Muscle layer of colon (tissue), 2 donors: ENCODE results near the gene TSPAN17.

Experiments used
- H3K27ac ChIP-seq: one replicate; pipeline ENCODE4 v1.7.0; 2013; ENCODE audit warnings: low read depth, mild to moderate bottlenecking, low read length, moderate library complexity
- H3K27me3 ChIP-seq, 2 donors: one replicate each; pipeline ENCODE4 v1.7.0; 2013; ENCODE audit warnings: low read length in 2 of 2, mild to moderate bottlenecking in 2 of 2; ENCODE audit not compliant: insufficient read depth in 2 of 2, control insufficient read depth in 1 of 2
- H3K36me3 ChIP-seq: one replicate; pipeline ENCODE4 v1.7.0; 2013; ENCODE audit warnings: mild to moderate bottlenecking, low read length; ENCODE audit not compliant: insufficient read depth
- H3K4me1 ChIP-seq: one replicate; pipeline ENCODE4 v1.7.0; 2013; ENCODE audit warnings: mild to moderate bottlenecking, low read length; ENCODE audit not compliant: insufficient read depth
- H3K4me3 ChIP-seq, 2 donors: one replicate each; pipeline ENCODE4 v1.7.0; 2013; ENCODE audit warnings: low read length in 2 of 2, low read depth in 1 of 2, mild to moderate bottlenecking in 1 of 2, moderate library complexity in 1 of 2
- H3K9ac ChIP-seq: one replicate; pipeline ENCODE4 v1.7.0; 2013; ENCODE audit warnings: low read length
- H3K9me3 ChIP-seq: one replicate; pipeline ENCODE4 v1.7.0; 2013; ENCODE audit warnings: mild to moderate bottlenecking, low read length
- donor health status: abdominal sarcoma.
- donor health status: Adenocarcinoma of cecum.

The TSPAN17 gene

DNA sequence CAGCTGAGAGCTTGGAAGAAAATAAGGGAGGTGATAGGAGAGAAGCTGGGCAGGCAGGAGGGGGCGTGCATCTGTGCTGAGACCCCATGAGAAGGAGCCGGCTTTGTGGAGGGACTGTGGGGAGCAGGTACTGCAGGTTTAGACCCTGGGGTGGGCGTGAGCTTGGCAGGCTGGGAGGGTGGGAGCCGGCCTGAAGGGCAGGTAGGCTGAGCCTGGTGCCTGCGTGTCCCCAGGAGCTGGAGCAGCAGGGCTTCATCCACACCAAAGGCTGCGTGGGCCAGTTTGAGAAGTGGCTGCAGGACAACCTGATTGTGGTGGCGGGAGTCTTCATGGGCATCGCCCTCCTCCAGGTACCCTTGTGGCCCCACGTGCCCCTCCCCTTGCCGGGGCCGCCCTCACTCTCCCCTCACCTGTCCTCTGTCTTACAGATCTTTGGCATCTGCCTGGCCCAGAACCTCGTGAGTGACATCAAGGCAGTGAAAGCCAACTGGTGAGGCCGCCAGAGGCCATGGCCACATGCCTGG lies 9.2 kb downstream of the TSPAN17 start:
- Histone ChIP-seq H3K27me3 (no peaks in the 10 kb centered on the region), H3K9ac (no peak overlapping the region), H3K9me3 (no peaks in the 10 kb centered on the region), H3K4me3 (no peak overlapping the region), H3K4me1 (peaks cover 10% of the 10 kb centered on the region), H3K36me3 (peaks cover 16% of the 10 kb centered on the region), H3K27ac (no peak overlapping the region)

DNA sequence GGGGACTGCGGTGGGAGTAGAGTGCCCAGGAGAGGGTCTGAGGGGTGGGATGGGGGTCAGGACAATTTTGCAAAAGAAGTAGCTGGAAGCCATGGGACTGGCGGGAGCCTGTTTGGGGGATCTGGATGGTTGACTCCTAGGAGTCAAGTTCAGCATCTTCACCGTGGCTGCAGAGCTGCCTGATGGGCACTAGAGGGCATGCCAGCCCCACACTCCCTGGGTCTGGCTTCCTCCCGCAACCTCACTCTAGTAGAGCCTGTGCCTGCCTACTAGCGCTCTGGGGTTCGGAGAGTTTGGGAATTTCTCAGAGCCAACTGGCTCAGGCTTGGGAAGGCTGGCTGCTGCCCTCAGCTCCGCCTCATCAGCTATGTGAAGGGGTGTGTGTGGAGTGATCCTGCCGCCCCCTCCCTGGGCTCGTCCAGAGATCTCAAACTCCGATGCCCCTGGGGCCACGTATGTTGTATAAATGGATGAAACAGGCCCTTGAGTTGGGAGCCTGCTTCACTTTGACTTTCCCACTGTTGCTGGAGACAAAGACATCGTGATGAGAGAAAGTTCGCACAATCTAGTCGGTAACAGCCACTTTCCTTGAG lies 10.8 kb downstream of the TSPAN17 start:
- peaks cover 10% of the 10 kb centered on the region for H3K36me3 ChIP-seq
- no peak overlapping the region for H3K4me3 ChIP-seq
- no peak overlapping the region for H3K9ac ChIP-seq
- H3K9me3 ChIP-seq: no peaks in the 10 kb centered on the region
- H3K27ac ChIP-seq: no peak overlapping the region
- peaks cover 0 to 5% of the 10 kb centered on the region in 2 donors for H3K27me3 ChIP-seq
- H3K4me1 ChIP-seq: peaks cover 10% of the 10 kb centered on the region

DNA sequence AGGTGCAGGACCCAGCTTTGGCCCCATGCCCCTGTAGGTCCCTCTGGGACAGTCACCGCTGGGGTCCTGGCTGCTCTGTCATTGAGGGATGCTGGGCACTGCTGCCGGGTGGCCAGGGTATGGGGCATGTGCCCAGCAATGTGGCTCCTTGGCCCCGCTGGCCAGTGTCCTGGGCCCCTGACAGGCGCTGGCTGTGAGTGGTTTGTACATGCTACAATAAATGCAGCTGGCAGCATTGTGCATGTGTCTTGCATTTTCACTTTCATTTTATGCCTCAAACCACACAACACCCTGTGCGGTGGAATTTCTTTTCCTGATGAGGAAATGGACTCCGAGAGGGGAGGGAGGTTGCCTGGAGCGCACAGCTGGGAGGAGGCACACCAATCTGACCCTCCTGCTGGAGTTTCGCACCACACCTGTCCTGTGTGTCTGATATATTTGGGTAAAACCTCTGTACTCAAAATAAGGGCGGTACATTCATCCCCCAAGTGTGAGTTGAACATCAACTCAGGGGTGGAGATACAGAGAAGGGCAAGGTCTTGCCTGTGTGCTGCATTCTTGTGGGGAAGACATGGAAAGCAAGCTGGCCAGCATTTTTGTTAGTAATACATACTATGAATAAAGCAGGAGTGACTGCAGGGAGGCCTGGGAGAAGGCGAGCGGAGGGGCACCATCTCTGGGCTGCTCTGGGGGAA lies 11.7 kb downstream of the TSPAN17 start:
- Histone ChIP-seq H3K27ac (no peak overlapping the region), H3K4me1 (peaks cover 10% of the 10 kb centered on the region), H3K4me3 (no peak overlapping the region), H3K36me3 (peaks cover 1% of the 10 kb centered on the region), H3K9me3 (no peaks in the 10 kb centered on the region), H3K27me3 (peaks cover under 1 to 5% of the 10 kb centered on the region in 2 donors), H3K9ac (no peak overlapping the region)

DNA sequence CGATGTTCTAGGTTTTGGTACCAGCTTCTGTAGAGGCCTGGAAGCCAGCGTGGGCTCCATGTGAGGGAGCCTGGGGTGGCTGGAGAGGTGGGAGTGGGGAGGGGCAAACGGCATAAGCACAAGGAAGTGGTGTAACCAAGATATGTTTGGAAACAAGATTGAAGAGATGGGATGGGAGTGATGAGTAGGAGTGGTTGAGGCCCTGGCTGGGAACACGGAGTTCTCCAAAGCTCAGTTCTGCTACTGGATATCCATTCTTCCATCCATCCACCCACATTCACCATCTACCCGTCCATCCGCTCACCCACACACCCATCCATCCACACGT lies 12.2 kb downstream of the TSPAN17 start:
- H3K27me3 ChIP-seq: peaks cover 5% of the 10 kb centered on the region in 2 donors
- peaks cover 10% of the 10 kb centered on the region for H3K4me1 ChIP-seq
- no peaks in the 10 kb centered on the region for H3K9me3 ChIP-seq
- H3K36me3 ChIP-seq: no peaks in the 10 kb centered on the region
- H3K9ac ChIP-seq: no peak overlapping the region
- H3K27ac ChIP-seq: no peak overlapping the region
- H3K4me3 ChIP-seq: no peak overlapping the region

DNA sequence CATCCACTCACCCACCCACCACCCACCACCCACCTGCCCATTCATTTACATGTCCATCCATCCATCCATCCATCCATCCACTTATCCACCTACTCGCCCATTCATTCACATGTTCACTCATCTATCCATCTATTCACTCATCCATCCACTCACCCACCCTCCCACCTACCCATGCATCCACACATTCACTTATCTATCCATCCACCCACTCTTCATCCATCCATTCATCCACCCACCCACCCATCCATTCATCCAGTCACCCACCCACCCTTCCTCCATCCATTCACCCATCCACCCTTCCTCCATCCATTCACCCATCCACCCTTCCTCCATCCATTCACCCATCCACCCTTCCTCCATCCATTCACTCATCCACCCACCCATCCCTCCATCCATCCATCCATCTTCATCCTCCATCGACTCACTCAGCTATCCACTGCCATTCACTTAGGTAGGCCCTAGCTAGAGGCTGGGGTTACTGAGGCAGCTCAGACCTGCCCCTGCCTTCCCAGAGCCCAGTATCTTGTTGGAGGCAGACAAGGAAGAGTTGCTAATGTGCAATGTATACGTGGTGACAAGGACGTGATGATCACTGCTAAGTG lies 12.7 kb downstream of the TSPAN17 start:
- no peak overlapping the region for H3K4me3 ChIP-seq
- H3K9ac ChIP-seq: no peak overlapping the region
- no peaks in the 10 kb centered on the region for H3K36me3 ChIP-seq
- no peaks in the 10 kb centered on the region for H3K9me3 ChIP-seq
- H3K4me1 ChIP-seq: peaks cover 10% of the 10 kb centered on the region
- no peak overlapping the region for H3K27ac ChIP-seq
- peaks cover 5 to 7% of the 10 kb centered on the region in 2 donors for H3K27me3 ChIP-seq

DNA sequence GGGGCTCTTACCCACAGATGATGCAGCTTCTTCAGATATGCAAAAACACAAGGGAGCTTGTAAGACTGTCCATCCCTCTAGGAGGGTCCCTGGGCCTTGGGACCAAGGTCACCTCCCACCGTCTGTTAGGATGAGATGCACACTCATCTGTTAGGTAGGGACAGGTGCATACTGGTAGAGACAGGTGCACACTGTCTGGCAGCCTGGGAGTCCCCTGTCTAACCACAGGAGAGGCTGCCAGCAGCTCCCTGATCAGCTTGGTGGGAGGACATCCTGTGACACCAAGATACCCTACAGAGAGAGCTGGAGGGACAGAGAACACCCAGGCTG lies 13.2 kb downstream of the TSPAN17 start:
- H3K9me3 ChIP-seq: no peaks in the 10 kb centered on the region
- no peak overlapping the region for H3K27ac ChIP-seq
- H3K36me3 ChIP-seq: no peaks in the 10 kb centered on the region
- peaks cover 10% of the 10 kb centered on the region for H3K4me1 ChIP-seq
- H3K27me3 ChIP-seq: peaks cover 5 to 12% of the 10 kb centered on the region in 2 donors
- H3K9ac ChIP-seq: no peak overlapping the region
- no peak overlapping the region for H3K4me3 ChIP-seq

DNA sequence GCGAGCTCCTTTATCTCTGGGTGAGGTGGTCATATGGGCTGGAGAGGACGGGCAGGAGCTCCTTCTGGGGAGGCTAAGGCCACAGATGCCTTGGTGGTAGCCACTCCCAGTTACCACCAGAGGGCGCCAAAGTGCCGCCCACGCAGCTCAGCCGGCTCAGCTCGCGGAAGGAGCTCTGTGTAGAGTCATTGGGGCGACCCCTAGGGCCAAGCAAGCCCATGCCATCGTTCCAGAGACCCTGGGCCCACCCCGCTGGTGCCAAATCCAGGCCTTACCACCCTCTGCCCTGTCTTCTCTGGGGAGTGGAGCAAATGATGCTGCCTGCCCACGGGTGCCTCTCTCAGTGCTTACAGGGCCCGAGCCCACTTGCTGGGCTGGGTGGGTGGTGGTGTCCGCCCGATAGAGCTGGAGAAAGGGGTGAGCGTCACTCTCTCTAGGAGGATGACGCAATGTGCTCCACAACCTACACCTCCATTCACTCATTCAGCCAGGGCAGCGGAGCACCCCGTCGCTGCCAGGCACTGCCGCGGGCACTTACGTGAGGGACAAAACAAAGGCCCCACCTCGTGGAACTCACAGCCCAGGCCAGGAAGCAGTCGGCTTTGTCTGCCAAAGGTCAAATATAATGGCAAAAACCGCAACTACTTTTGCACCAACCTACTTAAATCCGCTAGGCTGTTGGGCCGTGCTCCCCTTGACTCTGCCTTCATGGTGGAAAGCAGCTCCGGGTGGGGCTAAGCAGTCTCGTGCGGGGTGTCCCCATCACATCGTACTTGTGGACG lies 13.8 kb downstream of the TSPAN17 start:
- H3K9ac ChIP-seq: no peak overlapping the region

DNA sequence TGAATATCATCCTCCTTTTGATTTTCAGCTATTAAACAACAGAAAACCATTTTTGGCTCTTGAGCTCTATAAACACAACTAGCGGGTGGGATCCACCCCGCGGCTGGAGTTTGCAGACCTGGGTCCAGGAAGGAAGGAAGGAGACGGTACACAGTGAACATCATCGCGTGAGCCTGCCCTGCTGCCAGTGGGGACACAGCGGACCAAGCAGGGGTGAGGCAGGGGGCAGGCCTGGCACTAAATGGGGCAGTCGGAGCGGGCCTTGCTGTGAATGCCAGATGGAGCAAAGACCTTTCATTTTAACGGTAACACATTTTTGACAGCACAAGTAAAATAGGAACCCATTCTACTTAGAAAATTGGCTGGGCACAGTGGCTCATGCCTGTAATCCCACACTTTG lies 14.4 kb downstream of the TSPAN17 start:
- Histone ChIP-seq H3K4me3 (no peak overlapping the region), H3K9me3 (no peaks in the 10 kb centered on the region), H3K4me1 (peaks cover 10% of the 10 kb centered on the region), H3K27ac (no peak overlapping the region), H3K36me3 (no peaks in the 10 kb centered on the region), H3K9ac (no peak overlapping the region), H3K27me3 (peaks cover 5 to 15% of the 10 kb centered on the region in 2 donors)

More for the DNA sequence above, 13.8 kb downstream of the TSPAN17 start:
- no peak overlapping the region for H3K4me3 ChIP-seq
- peaks cover 5 to 15% of the 10 kb centered on the region in 2 donors for H3K27me3 ChIP-seq
- H3K27ac ChIP-seq: no peak overlapping the region
- H3K36me3 ChIP-seq: no peaks in the 10 kb centered on the region
- H3K4me1 ChIP-seq: peaks cover 10% of the 10 kb centered on the region
- no peaks in the 10 kb centered on the region for H3K9me3 ChIP-seq

DNA sequence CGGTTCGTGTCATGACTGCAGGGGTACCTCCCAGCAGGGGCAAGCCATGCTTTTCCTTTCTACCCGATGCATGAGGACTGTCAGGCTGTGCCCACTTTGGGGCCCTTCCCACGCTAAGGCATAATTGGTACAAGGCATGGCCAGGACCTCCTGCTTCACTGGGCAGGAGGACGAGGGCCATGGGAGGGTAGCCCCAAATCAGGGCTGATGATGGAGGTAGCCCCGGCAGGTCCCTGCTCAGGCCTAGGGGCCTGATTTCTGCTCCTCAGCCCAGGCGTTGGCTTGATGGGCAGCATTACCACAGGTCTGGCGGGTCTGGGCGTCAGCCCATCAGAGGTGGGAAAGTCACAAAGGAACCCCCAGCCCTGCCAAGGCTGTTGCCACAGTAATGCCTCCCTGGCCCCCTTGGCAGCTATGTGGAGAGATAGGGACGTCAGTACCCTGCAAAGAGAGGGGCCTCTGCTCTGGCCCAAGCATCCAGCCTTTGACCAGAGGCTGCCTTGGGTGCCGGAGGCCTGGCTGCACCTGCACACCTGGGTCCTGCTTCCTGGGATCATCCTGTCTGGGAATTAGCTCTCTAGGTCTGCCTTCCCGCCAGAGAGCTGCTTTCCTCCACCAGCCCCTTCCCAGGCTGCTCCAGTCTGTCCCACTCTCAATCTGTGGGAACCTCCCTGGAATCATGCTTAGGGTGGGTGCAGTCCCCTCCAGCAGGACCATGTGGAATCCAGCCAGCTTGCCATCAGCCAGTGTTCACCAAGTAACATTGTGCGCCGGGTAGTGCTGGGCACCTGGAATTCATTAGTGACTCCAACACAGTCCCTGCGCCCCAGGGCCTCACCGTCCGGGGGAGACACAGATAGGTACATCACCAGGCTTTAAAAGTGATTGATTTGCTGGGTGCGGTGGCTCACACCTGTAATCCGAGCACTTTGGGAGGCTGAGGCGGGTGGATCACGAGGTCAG lies 15.4 kb downstream of the TSPAN17 start:
- H3K27me3 ChIP-seq: peaks cover 5 to 15% of the 10 kb centered on the region in 2 donors

DNA sequence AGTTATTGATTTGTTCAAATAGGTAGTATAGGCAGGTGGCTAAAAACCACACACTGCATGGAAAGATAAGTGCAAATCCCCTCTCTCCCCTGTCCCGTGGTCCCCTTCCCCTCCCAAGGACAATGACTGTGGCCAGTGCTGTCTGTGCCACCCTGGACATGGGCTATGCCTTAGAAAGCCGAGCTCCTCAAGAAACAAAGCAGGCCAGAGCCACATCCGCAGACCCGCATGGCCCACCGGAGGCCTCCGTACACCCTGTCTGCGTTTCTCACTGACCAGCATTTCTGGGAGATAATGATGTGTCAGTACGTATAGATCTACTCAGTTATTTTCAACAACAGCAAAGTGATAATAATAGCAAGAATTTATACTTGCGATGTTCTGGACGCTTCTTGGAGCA lies 16.3 kb downstream of the TSPAN17 start:
- Histone ChIP-seq H3K9me3 (no peaks in the 10 kb centered on the region), H3K27me3 (peaks cover 5 to 15% of the 10 kb centered on the region in 2 donors), H3K27ac (no peak overlapping the region), H3K36me3 (no peaks in the 10 kb centered on the region), H3K4me3 (no peak overlapping the region), H3K4me1 (peaks cover 6% of the 10 kb centered on the region), H3K9ac (no peak overlapping the region)

More for the DNA sequence above, 15.4 kb downstream of the TSPAN17 start:
- Histone ChIP-seq H3K9me3 (no peaks in the 10 kb centered on the region), H3K4me1 (peaks cover 10% of the 10 kb centered on the region), H3K36me3 (no peaks in the 10 kb centered on the region), H3K27ac (no peak overlapping the region), H3K4me3 (no peak overlapping the region), H3K9ac (no peak overlapping the region)
